ENCODE measurements around the gene RGMB. TPM values are rescaled to one million over a fixed set of nuclear protein-coding genes. Genes with fewer than 3 reads are reported as not detected.

RGMB gene
- total RNA-seq, 2 donors from 2014 or later = 2.0 to 4.1 TPM

GRCh38 chr5:98786191-98786853, 12.9 kb downstream of the RGMB start:
- Mint-ChIP-seq H3K4me1 (peaks cover 9% of the 10 kb centered on the region), H3K27ac (no peak overlapping the region), H3K9me3 (no peaks in the 10 kb centered on the region), H3K36me3 (ENCODE audit: low read depth) (peaks cover 21% of the 10 kb centered on the region), H3K27me3 (no peaks in the 10 kb centered on the region), H3K4me3 (no peak overlapping the region)
- ATAC-seq (replicated peaks) = no peak

DNA sequence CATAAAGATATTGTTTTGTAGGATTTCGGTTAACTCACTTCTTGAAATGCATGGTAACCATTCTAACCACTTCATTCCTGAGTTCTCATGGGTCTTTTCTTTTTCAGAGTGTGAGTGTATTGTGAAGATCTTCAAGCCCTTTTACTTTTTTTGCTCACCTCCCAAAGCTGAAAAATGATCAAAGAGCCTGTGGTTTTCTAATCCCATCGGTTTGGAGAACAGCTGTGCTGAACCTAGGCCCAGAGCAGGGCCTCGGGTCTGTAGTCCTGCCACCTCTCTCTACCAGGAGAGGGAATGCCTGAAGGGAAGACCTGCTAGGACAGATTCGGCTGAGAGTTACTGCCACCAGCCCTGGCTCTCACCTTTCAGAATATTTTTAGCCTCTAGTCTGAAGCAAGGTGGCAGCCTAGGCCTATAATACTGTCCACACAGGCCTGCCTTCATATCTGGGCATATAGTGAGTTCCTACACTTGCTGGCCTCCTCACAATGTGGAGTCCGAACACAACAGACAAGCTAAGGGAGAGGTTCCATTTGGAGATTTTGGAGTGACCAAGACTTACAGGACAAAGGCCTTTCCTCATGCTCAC, 13.8 kb downstream of the RGMB start:
- no peaks in the 10 kb centered on the region for H3K27me3 Mint-ChIP-seq
- peaks cover 10% of the 10 kb centered on the region for H3K4me1 Mint-ChIP-seq
- H3K27ac Mint-ChIP-seq = no peak overlapping the region
- no peak overlapping the region for H3K4me3 Mint-ChIP-seq
- no peak for ATAC-seq (replicated peaks)
- H3K36me3 Mint-ChIP-seq (ENCODE audit: low read depth) = peaks cover 21% of the 10 kb centered on the region
- no peaks in the 10 kb centered on the region for H3K9me3 Mint-ChIP-seq

DNA sequence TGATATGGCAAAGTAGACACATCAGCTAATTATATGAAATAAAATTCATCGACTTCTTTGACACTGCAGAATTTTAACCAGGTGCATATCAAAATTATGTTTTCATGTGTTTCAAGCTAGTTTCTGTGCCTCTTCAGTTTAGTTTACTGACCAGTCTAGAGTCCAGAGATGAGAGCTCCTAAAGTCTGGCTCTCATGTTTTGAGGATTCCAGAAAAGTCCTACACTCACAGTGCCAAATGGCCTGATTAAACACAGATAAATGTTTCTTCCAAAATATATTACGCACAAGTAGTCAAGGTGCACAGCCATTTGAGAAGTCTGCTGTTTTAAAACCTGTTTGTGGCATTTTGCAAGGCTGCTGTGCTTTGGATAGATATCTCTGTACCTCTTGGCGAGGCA, 15.6 kb downstream of the RGMB start:
- ATAC-seq (replicated peaks) = no peak
- Mint-ChIP-seq H3K9me3 (no peaks in the 10 kb centered on the region), H3K36me3 (ENCODE audit: low read depth) (peaks cover 15% of the 10 kb centered on the region), H3K4me1 (peaks cover 10% of the 10 kb centered on the region), H3K4me3 (no peak overlapping the region), H3K27me3 (no peaks in the 10 kb centered on the region), H3K27ac (peak overlapping the region; percentile 68)

GRCh38 chr5:98791001-98791519, 17.6 kb downstream of the RGMB start:
- peaks cover 15% of the 10 kb centered on the region for H3K4me1 Mint-ChIP-seq
- no peak overlapping the region for H3K4me3 Mint-ChIP-seq
- H3K36me3 Mint-ChIP-seq (ENCODE audit: low read depth) = peaks cover 27% of the 10 kb centered on the region
- H3K27ac Mint-ChIP-seq = peak overlapping the region; percentile 8
- no peak for ATAC-seq (replicated peaks)
- no peaks in the 10 kb centered on the region for H3K9me3 Mint-ChIP-seq
- H3K27me3 Mint-ChIP-seq = no peaks in the 10 kb centered on the region

DNA sequence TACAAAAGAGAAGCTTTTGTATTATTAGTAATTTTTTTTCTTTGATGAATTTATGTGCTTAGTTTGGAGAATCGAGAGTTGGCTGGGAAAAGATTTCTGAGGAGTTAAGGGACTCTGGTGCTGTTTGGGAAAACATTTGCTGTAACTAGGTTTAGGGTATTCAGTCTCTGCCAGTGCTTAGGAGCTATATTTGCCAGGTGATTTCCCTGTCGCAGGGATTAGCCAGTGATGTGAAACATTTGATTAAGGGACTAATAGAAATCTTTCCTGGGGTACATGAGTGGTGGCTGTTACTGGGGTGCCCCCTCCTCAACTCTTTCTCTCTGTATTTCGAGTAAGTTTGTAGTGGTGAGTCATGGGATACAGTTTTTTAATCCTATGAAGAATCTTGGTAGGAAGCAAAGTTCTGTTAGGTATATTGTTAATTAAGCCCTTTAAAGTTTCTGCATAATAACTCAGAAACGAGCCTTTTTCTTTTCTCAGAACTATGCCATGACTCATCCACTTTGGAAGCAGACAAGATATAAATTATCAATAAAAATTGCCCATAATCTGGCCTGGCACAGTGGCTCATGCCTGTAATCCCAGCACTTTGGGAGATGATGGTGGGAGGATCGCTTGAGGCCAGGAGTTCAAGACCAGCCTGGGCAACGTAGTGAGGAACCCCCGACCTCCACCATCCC, 18.6 kb downstream of the RGMB start:
- no peak for ATAC-seq (replicated peaks)
- Mint-ChIP-seq H3K36me3 (ENCODE audit: low read depth) (peaks cover 27% of the 10 kb centered on the region), H3K9me3 (no peaks in the 10 kb centered on the region), H3K4me3 (no peak overlapping the region), H3K27ac (peak overlapping the region; percentile 8), H3K4me1 (peaks cover 22% of the 10 kb centered on the region), H3K27me3 (no peaks in the 10 kb centered on the region)

DNA sequence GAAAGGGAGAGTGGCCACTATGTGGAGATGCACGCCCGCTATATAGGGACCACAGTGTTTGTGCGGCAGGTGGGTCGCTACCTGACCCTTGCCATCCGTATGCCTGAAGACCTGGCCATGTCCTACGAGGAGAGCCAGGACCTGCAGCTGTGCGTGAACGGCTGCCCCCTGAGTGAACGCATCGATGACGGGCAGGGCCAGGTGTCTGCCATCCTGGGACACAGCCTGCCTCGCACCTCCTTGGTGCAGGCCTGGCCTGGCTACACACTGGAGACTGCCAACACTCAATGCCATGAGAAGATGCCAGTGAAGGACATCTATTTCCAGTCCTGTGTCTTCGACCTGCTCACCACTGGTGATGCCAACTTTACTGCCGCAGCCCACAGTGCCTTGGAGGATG, 19.8 kb downstream of the RGMB start:
- peaks cover 21% of the 10 kb centered on the region for H3K36me3 Mint-ChIP-seq (ENCODE audit: low read depth)
- H3K9me3 Mint-ChIP-seq = no peaks in the 10 kb centered on the region
- no peak overlapping the region for H3K4me3 Mint-ChIP-seq
- H3K4me1 Mint-ChIP-seq = peaks cover 22% of the 10 kb centered on the region
- no peak for ATAC-seq (replicated peaks)
- no peak overlapping the region for H3K27ac Mint-ChIP-seq
- H3K27me3 Mint-ChIP-seq = no peaks in the 10 kb centered on the region

- Mint-ChIP-seq H3K9me3 (no peaks in the 10 kb centered on the region), H3K36me3 (ENCODE audit: low read depth) (peaks cover 21% of the 10 kb centered on the region), H3K4me3 (no peak overlapping the region), H3K27me3 (no peaks in the 10 kb centered on the region), H3K4me1 (peaks cover 22% of the 10 kb centered on the region), H3K27ac (no peak overlapping the region)
- no peak for ATAC-seq (replicated peaks)
Measured at GRCh38 chr5:98794001-98794400, 20.5 kb downstream of the RGMB start.

DNA sequence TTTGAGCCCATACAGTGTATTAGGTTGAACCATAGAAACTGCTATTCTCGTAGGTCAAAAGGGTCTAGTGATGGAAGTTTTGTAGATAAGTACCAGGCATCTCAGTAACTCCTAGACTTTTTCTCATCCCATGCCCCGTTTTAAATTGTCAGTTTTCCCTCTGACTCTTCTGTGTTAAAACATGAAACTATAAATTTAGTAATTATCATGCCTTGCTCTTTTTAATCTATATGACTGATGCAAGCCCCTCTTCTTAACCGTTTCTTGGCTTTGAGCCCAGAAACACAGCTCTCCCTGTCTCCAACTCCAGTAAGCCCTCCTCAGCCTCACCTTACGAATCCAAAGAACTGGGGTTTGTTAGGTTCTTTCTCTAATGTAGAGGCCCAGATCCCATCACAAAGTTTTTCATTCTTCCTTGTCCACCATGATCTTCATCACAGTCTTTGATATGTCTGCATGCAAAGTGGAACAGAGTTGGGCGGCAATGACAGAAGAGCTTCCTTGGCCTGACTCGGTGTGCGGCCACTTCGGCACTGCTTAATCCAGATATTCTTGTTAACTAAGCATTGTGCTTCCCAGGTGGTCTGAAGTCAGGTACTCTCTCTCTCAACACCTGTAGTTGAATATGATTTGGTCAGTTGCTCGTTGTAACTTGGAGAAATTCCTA, 21.1 kb downstream of the RGMB start:
- H3K27ac Mint-ChIP-seq = peak overlapping the region; percentile 27
- peaks cover 21% of the 10 kb centered on the region for H3K36me3 Mint-ChIP-seq (ENCODE audit: low read depth)
- peaks cover 17% of the 10 kb centered on the region for H3K4me1 Mint-ChIP-seq
- no peak for ATAC-seq (replicated peaks)
- H3K4me3 Mint-ChIP-seq = no peak overlapping the region
- no peaks in the 10 kb centered on the region for H3K9me3 Mint-ChIP-seq
- no peaks in the 10 kb centered on the region for H3K27me3 Mint-ChIP-seq

- peaks cover 16% of the 10 kb centered on the region for H3K4me1 Mint-ChIP-seq
- peaks cover 21% of the 10 kb centered on the region for H3K36me3 Mint-ChIP-seq (ENCODE audit: low read depth)
- H3K27ac Mint-ChIP-seq = peak overlapping the region; percentile 27
- H3K27me3 Mint-ChIP-seq = no peaks in the 10 kb centered on the region
- no peaks in the 10 kb centered on the region for H3K9me3 Mint-ChIP-seq
- no peak overlapping the region for H3K4me3 Mint-ChIP-seq
- no peak for ATAC-seq (replicated peaks)
Measured at GRCh38 chr5:98795243-98795642, 21.8 kb downstream of the RGMB start.

DNA sequence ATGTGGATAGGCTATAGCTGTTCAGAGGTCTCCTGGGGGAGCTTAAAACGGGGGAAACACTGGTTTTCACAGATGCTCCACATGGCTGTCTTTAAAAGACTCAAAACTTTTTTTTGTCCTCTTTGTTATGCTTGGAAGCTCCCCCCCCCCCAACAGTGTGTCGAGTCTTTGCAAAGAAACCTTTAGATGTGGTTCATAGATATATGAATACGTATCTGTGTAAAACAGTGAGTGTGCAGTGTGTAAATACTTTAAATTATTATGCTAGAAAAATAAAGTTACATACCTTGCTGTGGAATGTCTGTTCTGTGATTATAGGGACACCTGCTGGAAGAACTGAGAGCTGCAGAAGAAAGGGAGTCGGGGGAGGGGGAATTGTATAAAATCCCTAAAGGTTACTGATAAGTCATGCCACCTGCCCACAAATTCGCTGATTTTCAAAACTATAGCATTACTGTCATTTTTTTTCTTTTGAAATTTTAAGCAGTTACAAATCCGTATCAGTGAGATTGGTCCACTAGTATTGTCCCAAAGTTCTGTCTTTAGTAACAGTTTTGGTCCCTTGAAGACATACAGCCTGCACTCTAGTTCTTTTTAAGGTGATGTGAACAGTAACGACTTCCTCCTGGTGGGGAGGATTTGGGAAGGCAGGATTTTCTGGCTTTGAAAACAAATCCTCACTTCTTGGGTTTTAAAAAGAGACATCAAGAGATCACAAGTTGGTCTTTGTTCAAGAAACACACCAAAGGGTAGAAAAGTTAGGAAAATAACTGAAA, 22.9 kb downstream of the RGMB start:
- H3K4me3 Mint-ChIP-seq = no peak overlapping the region
- no peak overlapping the region for H3K27ac Mint-ChIP-seq
- peaks cover 12% of the 10 kb centered on the region for H3K4me1 Mint-ChIP-seq
- H3K27me3 Mint-ChIP-seq = no peaks in the 10 kb centered on the region
- ATAC-seq (replicated peaks) = peak; percentile 76
- H3K36me3 Mint-ChIP-seq (ENCODE audit: low read depth) = peaks cover 21% of the 10 kb centered on the region
- H3K9me3 Mint-ChIP-seq = no peaks in the 10 kb centered on the region

DNA sequence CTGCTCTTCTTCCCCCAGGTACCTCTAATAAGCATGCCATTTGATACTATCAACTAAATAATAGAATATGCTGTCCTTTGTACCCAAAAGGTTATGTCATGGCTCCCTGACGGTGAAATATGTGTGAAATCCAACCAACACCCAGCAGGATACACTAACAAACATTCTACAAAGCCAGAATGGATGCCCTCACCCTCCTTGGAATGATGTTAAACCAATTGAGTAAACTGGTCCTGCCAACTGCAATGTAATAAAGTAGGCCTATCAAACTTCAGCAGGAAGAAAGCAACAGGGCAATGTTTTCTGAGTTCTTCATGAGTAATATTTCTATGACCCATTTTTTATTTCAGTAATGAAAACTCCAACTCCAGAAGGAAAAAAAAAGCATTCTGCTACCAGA, 24.9 kb downstream of the RGMB start:
- H3K9me3 Mint-ChIP-seq = no peaks in the 10 kb centered on the region
- peaks cover 17% of the 10 kb centered on the region for H3K36me3 Mint-ChIP-seq (ENCODE audit: low read depth)
- no peak overlapping the region for H3K4me3 Mint-ChIP-seq
- no peak overlapping the region for H3K27ac Mint-ChIP-seq
- ATAC-seq (replicated peaks) = no peak
- H3K27me3 Mint-ChIP-seq = no peaks in the 10 kb centered on the region
- H3K4me1 Mint-ChIP-seq = peaks cover 11% of the 10 kb centered on the region

GRCh38 chr5:98798847-98799246, 25.4 kb downstream of the RGMB start:
- H3K9me3 Mint-ChIP-seq = no peaks in the 10 kb centered on the region
- no peak overlapping the region for H3K4me3 Mint-ChIP-seq
- no peak for ATAC-seq (replicated peaks)
- H3K27me3 Mint-ChIP-seq = no peaks in the 10 kb centered on the region
- H3K4me1 Mint-ChIP-seq = peaks cover 11% of the 10 kb centered on the region
- H3K36me3 Mint-ChIP-seq (ENCODE audit: low read depth) = peaks cover 14% of the 10 kb centered on the region
- no peak overlapping the region for H3K27ac Mint-ChIP-seq

GRCh38 chr5:98804066-98804465, 30.6 kb downstream of the RGMB start:
- Mint-ChIP-seq H3K9me3 (peaks cover 9% of the 10 kb centered on the region), H3K27ac (no peak overlapping the region), H3K4me1 (no peaks in the 10 kb centered on the region), H3K36me3 (ENCODE audit: low read depth) (peaks cover 12% of the 10 kb centered on the region), H3K4me3 (no peak overlapping the region), H3K27me3 (no peaks in the 10 kb centered on the region)
- ATAC-seq (replicated peaks) = no peak

GRCh38 chr5:98805070-98805469, 31.6 kb downstream of the RGMB start:
- Mint-ChIP-seq H3K36me3 (ENCODE audit: low read depth) (peaks cover 12% of the 10 kb centered on the region), H3K9me3 (peaks cover 9% of the 10 kb centered on the region), H3K4me3 (no peak overlapping the region), H3K4me1 (no peaks in the 10 kb centered on the region), H3K27ac (no peak overlapping the region), H3K27me3 (no peaks in the 10 kb centered on the region)
- ATAC-seq (replicated peaks) = no peak

Measured in activated T-helper 17 cell treated with anti-CD3 and anti-CD28 coated beads, Interleukin-2, amount 50 U/mL, for 72 hours (primary cell).